ENCODE data around the gene NEUROD2.

Gene NEUROD2

DNA sequence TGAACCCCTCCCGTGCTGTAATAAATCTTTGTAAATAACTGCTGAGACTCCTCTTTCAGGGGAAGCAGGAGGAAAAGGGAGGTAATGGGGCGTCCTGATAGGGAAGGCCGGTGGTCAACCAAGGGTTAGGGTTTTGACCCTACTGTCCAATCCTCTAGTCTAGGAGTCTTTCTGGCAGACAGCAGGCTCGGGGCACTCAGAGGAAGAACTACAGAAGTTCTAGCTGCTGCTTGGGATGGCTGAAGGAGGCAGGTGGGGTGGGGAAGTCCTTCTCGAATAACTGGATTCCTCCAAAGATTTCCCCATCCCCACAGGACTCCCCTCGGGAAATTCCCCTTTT is 28.8 kb upstream of the NEUROD2 start:
- Histone ChIP-seq H3K36me3 (ENCODE audit: control insufficient read depth in 2 of 2, insufficient read depth in 1 of 2, low read length in 2 of 2) (no peaks in the 10 kb centered on the region), H3K4me3 (ENCODE audit: low read depth, low read length) (peak overlapping the region; percentile 88), H3K27ac (ENCODE audit: extremely low read depth, low read depth, low read length) (peak overlapping the region; percentile 76), H3K9me3 (ENCODE audit: control insufficient read depth, insufficient read depth, low read depth, low read length) (no peaks in the 10 kb centered on the region), H3K4me1 (ENCODE audit: control insufficient read depth, insufficient read depth, low read length) (peaks cover 25% of the 10 kb centered on the region)
- POLR2A ChIA-PET = interaction anchor here (2.2 kb wide), 1 partner anchor 10 kb away, joined by 12 read pairs; the partner anchor contains the start of gene PPP1R1B
- TF ChIP-seq YY2 (tag by site-specific recombination; IDR thresholded peaks at IDR 0.05) (no peak), ZNF707 (tag by site-specific recombination; IDR thresholded peaks at IDR 0.05) (no peak), ZNF501 (tag by site-specific recombination; IDR thresholded peaks at IDR 0.05) (no peak), WT1 (tag by site-specific recombination; IDR thresholded peaks at IDR 0.05) (peak; percentile 45; the same call in 1 of the 2 replicates), ZNF157 (tag by site-specific recombination; IDR thresholded peaks at IDR 0.05) (no peak)
- CTCF ChIA-PET = interaction anchor here (0.5 to 14.6 kb wide), 2 partner anchors 15 to 89 kb away, joined by 3 to 311 read pairs; no protein-coding TSS in a partner anchor

- TF ChIP-seq SP2 (tag by site-specific recombination; IDR thresholded peaks at IDR 0.05) = peak; percentile 29; the same call in 1 of the 2 replicates
- TF ChIP-seq WT1 (tag by site-specific recombination; IDR thresholded peaks at IDR 0.05) = no peak
- peak; percentile 34; the same call in 1 of the 2 replicates for TF ChIP-seq SP3 (tag by site-specific recombination; IDR thresholded peaks at IDR 0.05)
- TF ChIP-seq ZNF10 (tag by site-specific recombination; IDR thresholded peaks at IDR 0.05) = peak; percentile 52; the same call in 1 of the 2 replicates
- peak; percentile 49; the same call in 1 of the 2 replicates for TF ChIP-seq ZNF398 (tag by site-specific recombination; IDR thresholded peaks at IDR 0.05)
- no peak for TF ChIP-seq KLF8 (tag by site-specific recombination; IDR thresholded peaks at IDR 0.05)
- TF ChIP-seq EGR2 (tag by site-specific recombination; IDR thresholded peaks at IDR 0.05; ENCODE audit: low read depth) = no peak
- no peak for TF ChIP-seq ZNF626 (tag by site-specific recombination; IDR thresholded peaks at IDR 0.05)
- TF ChIP-seq, protein P1, sequence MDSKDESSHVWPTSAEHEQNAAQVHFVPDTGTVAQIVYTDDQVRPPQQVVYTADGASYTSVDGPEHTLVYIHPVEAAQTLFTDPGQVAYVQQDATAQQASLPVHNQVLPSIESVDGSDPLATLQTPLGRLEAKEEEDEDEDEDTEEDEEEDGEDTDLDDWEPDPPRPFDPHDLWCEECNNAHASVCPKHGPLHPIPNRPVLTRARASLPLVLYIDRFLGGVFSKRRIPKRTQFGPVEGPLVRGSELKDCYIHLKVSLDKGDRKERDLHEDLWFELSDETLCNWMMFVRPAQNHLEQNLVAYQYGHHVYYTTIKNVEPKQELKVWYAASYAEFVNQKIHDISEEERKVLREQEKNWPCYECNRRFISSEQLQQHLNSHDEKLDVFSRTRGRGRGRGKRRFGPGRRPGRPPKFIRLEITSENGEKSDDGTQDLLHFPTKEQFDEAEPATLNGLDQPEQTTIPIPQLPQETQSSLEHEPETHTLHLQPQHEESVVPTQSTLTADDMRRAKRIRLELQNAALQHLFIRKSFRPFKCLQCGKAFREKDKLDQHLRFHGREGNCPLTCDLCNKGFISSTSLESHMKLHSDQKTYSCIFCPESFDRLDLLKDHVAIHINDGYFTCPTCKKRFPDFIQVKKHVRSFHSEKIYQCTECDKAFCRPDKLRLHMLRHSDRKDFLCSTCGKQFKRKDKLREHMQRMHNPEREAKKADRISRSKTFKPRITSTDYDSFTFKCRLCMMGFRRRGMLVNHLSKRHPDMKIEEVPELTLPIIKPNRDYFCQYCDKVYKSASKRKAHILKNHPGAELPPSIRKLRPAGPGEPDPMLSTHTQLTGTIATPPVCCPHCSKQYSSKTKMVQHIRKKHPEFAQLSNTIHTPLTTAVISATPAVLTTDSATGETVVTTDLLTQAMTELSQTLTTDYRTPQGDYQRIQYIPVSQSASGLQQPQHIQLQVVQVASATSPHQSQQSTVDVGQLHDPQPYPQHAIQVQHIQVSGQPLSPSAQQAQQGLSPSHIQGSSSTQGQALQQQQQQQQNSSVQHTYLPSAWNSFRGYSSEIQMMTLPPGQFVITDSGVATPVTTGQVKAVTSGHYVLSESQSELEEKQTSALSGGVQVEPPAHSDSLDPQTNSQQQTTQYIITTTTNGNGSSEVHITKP (tag by site-specific recombination; IDR thresholded peaks at IDR 0.05) = peak; percentile 90
- no peak for TF ChIP-seq HOXD13 (CRISPR knock-in tag; IDR thresholded peaks at IDR 0.05; ENCODE audit: borderline replicate concordance)
- no peaks in the 10 kb centered on the region for H3K36me3 ChIP-seq (ENCODE audit: control insufficient read depth in 2 of 2, insufficient read depth in 1 of 2, low read length in 2 of 2)
- H3K4me3 ChIP-seq (ENCODE audit: low read depth, low read length) = no peak overlapping the region
- H3K4me1 ChIP-seq (ENCODE audit: control insufficient read depth, insufficient read depth, low read length) = peaks cover 28% of the 10 kb centered on the region
- no peak overlapping the region; the same call in 1 of the 2 replicates for H3K27ac ChIP-seq (ENCODE audit: extremely low read depth, low read depth, low read length)
- ChIA-PET CTCF (interaction anchor here (0.7 to 14.6 kb wide), 13 partner anchors 7 to 166 kb away, joined by 3 to 311 read pairs (median 5); partner anchors contain the start of genes PNMT and PPP1R1B), POLR2A (interaction anchor here (0.7 to 2.2 kb wide), 3 partner anchors 9 to 94 kb away, joined by 3 to 12 read pairs (median 3); partner anchors contain the start of genes PGAP3 and PPP1R1B)
- H3K9me3 ChIP-seq (ENCODE audit: control insufficient read depth, insufficient read depth, low read depth, low read length) = no peaks in the 10 kb centered on the region
These were observed 28.0 kb upstream of the NEUROD2 start for GRCh38 chr17:39635614-39636176.

DNA sequence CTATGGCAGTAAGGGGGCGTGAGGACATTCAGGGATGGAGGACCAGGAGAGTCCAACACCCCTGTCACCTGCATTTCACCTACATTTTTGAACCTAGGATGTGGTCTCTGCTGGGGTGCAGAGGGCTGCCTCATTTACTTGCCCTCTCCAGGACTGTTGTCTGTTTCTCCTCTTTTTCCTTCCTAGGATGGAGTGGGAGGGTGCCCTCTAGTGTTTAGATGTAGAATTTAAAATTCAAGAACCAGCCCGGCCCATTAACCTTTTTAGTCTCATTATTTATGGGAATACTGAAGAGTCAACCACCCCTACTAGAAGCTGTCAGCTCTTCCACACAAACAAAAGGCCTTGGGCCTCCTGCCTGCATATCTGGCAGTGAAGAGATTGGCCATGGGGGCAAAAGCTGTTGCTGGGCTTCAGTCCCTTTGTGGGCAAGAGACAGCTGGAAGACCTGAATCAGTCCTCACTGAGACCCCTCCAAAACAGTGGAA is 26.7 kb upstream of the NEUROD2 start:
- Histone ChIP-seq H3K9me3 (ENCODE audit: control insufficient read depth, insufficient read depth, low read depth, low read length) (no peaks in the 10 kb centered on the region), H3K4me1 (ENCODE audit: control insufficient read depth, insufficient read depth, low read length) (peaks cover 28% of the 10 kb centered on the region), H3K36me3 (ENCODE audit: control insufficient read depth in 2 of 2, insufficient read depth in 1 of 2, low read length in 2 of 2) (no peaks in the 10 kb centered on the region), H3K4me3 (ENCODE audit: low read depth, low read length) (no peak overlapping the region), H3K27ac (ENCODE audit: extremely low read depth, low read depth, low read length) (no peak overlapping the region)
- ChIA-PET CTCF (interaction anchor here (0.6 to 14.6 kb wide), 28 partner anchors 8 to 1429 kb away, joined by 3 to 311 read pairs (median 4); partner anchors contain the start of genes MIEN1 and PNMT), POLR2A (interaction anchor here (0.5 to 2.4 kb wide), 4 partner anchors 12 to 565 kb away, joined by 3 to 7 read pairs (median 4); partner anchors contain the start of gene PGAP3)
- TF ChIP-seq, protein P1 (tag by site-specific recombination; IDR thresholded peaks at IDR 0.05) = 0 out of 2 replicates have a peak, but pooled peaks have one; percentile 33
- no peak for TF ChIP-seq ZNF610 (tag by site-specific recombination; IDR thresholded peaks at IDR 0.05; ENCODE audit: borderline replicate concordance)
- TF ChIP-seq, protein P2, sequence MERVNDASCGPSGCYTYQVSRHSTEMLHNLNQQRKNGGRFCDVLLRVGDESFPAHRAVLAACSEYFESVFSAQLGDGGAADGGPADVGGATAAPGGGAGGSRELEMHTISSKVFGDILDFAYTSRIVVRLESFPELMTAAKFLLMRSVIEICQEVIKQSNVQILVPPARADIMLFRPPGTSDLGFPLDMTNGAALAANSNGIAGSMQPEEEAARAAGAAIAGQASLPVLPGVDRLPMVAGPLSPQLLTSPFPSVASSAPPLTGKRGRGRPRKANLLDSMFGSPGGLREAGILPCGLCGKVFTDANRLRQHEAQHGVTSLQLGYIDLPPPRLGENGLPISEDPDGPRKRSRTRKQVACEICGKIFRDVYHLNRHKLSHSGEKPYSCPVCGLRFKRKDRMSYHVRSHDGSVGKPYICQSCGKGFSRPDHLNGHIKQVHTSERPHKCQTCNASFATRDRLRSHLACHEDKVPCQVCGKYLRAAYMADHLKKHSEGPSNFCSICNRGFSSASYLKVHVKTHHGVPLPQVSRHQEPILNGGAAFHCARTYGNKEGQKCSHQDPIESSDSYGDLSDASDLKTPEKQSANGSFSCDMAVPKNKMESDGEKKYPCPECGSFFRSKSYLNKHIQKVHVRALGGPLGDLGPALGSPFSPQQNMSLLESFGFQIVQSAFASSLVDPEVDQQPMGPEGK (tag by site-specific recombination; IDR thresholded peaks at IDR 0.05) = peak; percentile 43; the same call in 1 of the 2 replicates

Measured in HEK293 (cell line).